ENCODE measurements around the gene THOP1.

THOP1 gene

DNA sequence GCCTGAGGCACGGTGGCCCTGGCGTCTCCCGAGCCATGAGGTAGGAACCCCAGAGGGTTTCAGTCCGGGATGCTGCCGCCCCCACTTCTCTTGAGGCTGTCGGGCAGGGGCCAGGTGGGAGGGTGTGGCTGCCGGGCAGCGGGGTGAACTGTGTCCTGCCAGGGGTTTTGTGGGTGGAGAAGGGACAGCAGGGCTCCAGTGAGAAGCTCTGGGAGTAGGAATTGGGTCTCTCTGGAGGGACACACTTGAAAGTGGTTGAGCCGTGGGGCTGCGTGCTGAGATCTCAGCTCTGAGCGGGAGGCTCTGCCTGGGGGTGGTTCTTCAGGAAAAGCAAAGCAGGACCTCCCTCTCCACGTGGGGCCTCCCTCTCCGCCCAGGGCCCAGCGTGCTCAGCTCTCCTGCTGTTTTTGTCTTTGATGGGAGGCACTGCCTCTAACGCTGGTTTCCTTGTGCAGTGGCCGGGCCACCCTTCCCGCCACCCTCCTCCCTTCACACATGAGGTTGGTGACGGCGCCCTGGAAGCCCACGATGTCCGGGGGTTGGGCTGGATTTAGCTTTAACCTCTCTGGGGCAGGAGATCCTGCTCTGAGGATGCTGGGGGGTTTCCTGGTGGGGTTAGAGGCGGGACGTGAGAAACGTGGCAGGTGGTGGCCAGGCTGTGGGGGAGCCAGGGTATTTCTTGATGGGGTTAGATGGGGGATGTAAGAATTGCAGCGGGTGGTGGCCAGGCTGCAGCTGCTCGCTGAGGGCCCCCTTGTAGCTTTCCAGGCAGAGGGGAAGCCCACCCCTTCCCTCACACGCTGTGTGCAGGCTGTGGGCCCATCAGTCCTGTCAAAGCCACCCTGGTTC, 19.1 kb downstream of the THOP1 start:
- no peak for DNase-seq (ENCODE audit: low read depth in 2 of 2)

DNA sequence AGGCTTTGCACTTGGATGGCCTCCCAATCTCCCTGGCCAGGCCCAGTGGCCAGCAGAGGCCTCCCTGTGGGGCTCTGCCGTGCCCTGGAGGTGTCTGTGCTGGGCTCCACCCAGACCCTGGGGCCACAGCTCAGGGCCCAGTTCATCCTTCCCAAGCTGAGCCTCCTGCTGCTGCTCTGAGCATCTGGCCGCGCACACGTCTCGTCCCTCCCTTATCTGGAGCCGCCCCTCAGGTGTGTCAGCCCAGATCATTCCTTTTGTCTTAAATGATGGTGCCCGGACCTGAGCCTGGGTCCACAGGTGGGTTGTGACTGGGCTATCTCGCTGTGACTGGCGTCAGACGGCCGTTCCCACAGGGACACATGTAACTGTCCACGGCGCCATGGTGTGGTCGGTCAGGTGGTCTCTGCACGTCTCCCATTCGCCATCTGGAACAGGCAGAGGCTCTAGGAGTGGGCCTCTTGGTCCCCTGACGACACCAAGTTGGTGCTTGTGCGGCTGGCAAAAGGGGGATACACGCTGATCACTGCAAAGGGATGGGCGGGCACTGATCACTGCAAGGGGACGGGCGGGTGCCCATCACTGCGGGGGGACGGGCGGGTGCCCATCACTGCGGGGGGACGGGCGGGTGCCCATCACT, 20.1 kb downstream of the THOP1 start:
- DNase-seq (ENCODE audit: low read depth in 2 of 2): no peak

- no peak for DNase-seq (ENCODE audit: low read depth in 2 of 2)
These were observed 20.8 kb downstream of the THOP1 start for GRCh38 chr19:2805991-2806649.

DNA sequence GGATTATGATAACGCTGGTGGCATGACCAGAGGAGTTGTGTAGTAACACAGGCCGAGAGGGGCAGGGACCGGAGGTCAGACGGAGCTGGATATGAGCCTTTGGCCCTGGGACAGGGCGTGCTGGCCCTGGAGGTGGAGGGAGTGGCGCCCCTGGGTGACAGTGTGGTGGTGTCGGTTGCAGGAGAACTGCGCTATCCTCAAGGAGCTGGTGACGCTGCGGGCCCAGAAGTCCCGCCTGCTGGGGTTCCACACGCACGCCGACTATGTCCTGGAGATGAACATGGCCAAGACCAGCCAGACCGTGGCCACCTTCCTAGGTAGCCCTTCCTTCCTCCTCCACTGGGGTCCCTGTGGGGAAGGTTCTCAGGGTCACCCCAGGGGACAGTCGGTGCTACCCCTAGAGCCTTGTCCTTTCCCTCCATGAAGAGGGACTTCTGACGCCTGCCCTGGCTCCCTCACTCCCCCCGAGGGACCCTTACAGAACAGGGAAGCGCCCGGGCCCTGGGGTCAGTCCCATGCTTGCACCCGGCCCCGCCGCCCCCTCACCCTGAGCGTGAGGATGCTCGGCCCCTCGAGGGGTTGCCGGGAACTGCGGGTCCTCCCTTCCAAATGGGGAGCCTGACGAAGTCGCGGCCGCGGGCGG, 21.6 kb downstream of the THOP1 start:
- DNase-seq (ENCODE audit: low read depth in 2 of 2): no peak

DNA sequence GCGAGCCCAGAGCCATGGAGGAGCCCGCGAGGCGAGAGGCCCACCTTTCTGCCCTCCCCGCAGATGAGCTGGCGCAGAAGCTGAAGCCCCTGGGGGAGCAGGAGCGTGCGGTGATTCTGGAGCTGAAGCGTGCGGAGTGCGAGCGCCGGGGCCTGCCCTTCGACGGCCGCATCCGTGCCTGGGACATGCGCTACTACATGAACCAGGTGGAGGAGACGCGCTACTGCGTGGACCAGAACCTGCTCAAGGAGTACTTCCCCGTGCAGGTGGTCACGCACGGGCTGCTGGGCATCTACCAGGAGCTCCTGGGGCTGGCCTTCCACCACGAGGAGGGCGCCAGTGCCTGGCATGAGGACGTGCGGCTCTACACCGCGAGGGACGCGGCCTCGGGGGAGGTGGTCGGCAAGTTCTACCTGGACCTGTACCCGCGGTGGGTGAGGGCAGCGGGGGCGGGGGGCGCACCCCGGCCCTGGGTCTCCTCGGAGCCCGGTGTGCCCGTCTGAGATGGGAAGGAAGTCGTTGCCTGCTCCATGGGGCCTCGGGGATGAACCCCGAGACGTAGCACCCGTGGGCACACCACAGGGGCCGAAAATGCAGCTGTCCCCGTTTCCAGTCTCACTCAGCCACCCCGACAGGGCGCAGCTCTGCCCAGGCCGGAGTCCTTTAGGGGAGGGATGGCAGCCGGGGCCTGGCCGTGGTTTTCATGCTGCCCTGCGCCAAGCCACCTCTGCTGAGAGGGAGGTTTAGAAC, 22.3 kb downstream of the THOP1 start:
- no peak for DNase-seq (ENCODE audit: low read depth in 2 of 2)

GRCh38 chr19:2808129-2808941, 23.0 kb downstream of the THOP1 start:
- DNase-seq (ENCODE audit: low read depth in 2 of 2): no peak

DNA sequence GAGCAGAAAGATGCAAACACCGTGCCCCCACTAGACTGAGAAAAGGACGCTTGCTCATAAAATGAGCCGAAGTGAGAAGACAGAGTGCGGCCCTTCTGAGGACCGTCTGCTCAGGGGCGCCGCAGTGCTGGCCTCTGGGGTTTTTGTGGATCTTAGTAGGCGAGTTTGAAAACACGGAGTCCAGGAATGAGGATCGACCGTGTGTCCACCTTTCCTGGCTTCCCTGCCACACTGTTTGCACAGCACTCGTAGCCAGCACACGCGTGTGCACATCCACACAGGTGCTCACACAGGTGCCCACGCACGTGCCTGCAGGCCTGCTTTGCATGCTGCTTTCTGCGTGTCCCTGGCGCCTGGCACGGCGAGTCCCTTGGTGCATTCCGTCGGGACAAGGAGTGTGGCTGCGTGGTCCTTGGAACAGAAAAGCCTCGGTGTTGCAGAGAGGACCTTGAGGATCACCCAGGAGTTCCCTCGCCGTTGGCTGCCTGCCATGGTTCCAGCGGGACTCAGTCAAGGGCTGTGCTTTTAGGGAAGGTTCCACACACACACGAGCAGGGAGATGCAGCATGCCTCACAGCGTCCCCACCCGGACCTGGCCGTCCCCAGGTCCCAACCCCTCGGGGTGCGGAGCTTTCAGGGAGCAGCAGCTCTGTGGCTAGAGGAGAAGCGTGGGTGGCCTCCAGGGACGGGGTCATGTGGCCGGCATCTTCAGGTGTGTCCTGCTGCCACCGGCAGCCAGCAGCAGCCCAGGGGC, 24.3 kb downstream of the THOP1 start:
- no peak for DNase-seq (ENCODE audit: low read depth in 2 of 2)

DNA sequence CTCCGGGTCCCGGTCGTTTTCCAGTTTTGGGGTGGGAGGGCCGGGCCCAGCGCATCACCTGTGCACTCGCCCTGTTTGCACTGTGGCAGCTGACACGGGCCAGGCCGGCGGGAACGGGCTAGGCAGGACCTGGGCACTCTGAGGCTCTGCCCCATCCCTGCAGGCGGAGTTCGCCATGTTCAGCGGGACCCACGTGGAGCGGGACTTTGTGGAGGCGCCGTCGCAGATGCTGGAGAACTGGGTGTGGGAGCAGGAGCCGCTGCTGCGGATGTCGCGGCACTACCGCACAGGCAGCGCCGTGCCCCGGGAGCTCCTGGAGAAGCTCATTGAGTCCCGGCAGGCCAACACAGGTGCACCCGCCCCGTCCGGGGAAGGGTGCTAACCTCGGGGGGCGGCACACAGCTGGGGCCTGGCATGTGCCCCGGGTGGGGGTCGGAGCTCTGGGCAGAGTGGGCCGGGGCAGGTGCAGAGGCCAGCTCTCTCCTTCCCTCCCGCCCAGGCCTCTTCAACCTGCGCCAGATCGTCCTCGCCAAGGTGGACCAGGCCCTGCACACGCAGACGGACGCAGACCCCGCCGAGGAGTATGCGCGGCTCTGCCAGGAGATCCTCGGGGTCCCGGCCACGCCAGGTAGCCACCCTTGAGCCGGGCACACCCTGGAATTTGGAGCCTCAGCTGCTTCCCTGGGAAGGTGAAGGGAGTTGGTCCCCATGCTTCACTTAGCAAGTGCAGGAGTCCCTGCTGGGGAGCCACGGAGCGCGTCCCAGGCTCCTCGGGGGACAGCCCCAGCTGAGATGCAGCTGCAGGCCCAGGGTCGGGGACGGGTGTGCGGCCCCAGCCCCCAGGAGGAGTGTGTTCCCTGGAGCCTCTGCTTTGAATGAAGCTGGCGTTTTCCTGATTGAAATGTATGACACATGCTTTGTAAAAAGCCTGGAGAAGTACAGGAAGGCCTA, 25.1 kb downstream of the THOP1 start:
- no peak for DNase-seq (ENCODE audit: low read depth in 2 of 2)

DNA sequence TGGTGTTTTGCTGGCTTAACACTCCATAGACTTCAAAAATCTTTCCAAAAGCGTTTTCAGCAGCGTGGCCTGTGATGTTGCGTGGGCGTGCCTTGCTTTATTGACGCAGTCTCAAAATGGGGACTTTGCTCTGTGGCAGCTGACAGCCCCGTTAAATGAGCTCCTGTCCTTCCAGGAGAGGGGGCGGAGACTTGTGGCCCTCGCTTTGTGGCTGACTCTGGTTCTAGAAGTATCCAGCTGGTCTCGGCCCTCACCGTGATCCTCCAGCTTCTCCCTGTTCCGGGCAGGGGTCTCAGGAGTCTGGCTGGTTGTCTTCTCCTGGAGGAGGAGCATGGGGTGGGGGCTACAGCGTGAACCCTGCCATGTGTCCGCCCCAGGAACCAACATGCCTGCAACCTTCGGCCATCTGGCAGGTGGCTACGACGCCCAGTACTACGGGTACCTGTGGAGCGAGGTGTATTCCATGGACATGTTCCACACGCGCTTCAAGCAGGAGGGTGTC, 26.0 kb downstream of the THOP1 start:
- no peak for DNase-seq (ENCODE audit: low read depth in 2 of 2)

DNA sequence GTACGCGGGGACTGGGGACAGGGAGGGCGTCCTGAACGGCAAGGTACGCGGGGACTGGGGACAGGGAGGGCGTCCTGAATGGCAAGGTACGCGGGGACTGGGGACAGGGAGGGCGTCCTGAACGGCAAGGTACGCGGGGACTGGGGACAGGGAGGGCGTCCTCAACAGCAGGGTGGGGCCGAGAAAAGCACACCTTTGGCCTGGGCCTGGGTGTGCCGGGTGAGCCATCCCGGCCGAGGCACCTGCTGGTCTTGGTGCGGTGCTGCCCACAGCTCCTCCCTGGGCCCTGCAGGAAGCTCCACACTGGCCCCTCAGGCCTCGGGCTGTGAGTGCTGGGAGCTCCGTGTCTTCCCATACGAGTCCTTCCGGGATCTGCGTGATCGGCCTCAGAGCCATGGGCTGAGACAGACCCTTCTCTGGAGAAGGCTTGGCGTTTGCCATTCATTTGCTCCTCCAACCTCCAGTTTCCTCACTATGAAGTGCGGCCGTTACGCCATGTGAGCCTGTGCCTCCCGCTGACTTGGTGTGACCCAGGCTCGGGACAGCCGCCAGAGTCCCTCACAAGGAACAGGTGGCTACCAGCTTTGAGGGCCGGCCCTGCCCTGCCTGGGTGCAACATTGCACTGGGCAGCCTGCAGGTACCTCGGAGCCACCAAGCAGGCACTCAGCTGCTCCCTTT, 26.6 kb downstream of the THOP1 start:
- DNase-seq (ENCODE audit: low read depth in 2 of 2): no peak

GRCh38 chr19:2812414-2813234, 27.3 kb downstream of the THOP1 start:
- DNase-seq (ENCODE audit: low read depth in 2 of 2): no peak

- no peak for DNase-seq (ENCODE audit: low read depth in 2 of 2)
These were observed 28.2 kb downstream of the THOP1 start for GRCh38 chr19:2813235-2814160.

DNA sequence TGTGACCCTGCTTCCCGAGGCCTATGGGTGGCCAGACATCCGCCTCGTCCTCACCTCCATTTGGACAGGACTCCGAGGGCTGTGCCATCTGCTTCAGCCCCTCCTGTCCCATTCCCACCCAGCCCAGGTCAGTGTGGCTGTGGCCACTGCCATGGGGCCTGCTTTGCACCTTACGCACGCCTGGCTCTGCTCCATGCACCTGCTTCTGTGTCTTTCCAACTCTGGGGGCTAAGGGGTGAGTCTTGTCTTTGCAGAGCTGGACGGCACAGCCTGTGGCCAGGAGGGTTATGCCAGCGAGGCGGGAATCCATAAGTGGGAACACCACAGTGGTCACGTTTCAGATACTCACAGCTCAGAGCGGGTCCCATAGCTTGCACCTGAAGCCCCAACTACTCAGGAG, 29.1 kb downstream of the THOP1 start:
- DNase-seq (ENCODE audit: low read depth in 2 of 2): no peak

GRCh38 chr19:2815191-2815614, 29.9 kb downstream of the THOP1 start:
- no peak for DNase-seq (ENCODE audit: low read depth in 2 of 2)

GRCh38 chr19:2815923-2816322, 30.6 kb downstream of the THOP1 start:
- no peak for DNase-seq (ENCODE audit: low read depth in 2 of 2)

GRCh38 chr19:2816641-2817040, 31.3 kb downstream of the THOP1 start:
- DNase-seq (ENCODE audit: low read depth in 2 of 2): no peak

All from activated CD8-positive, alpha-beta memory T cell treated with anti-CD3 and anti-CD28 coated beads for 4 hours (primary cell).